Measurements from ENCODE around the gene TMPRSS11E. TPM values are rescaled to one million over a fixed set of nuclear protein-coding genes. Genes with fewer than 3 reads are reported as not detected.

TMPRSS11E gene
- total RNA-seq, result not detected in 2 replicates

GRCh38 chr4:68447201-68447600 lies at the start of gene TMPRSS11E:
Gene TMPRSS11E (plus strand): TSS chr4:68447463. CDS start chr4:68447513, 50 bp downstream.

Other genes with a start within 250 kb of the TMPRSS11E start
- gene TMPRSS11B, start 201.8 kb upstream of the TMPRSS11E start, total RNA-seq, result not detected in 2 replicates
- gene YTHDC1, start 97.4 kb upstream of the TMPRSS11E start, total RNA-seq, result 30.2 and 39.9 TPM in 2 replicates
- not detected in 2 replicates for gene UGT2B17, start 128.9 kb downstream of the TMPRSS11E start, total RNA-seq
- gene UGT2B15, start 223.2 kb downstream of the TMPRSS11E start, total RNA-seq, result not detected in 2 replicates